RPMI8226 (cell line): ENCODE data around the gene LAMP5.

Source experiments
- DNase-seq: peaks from one replicate; pipeline ENCODE4 v3.0.0-alpha.2; 2015

The LAMP5 gene

DNA sequence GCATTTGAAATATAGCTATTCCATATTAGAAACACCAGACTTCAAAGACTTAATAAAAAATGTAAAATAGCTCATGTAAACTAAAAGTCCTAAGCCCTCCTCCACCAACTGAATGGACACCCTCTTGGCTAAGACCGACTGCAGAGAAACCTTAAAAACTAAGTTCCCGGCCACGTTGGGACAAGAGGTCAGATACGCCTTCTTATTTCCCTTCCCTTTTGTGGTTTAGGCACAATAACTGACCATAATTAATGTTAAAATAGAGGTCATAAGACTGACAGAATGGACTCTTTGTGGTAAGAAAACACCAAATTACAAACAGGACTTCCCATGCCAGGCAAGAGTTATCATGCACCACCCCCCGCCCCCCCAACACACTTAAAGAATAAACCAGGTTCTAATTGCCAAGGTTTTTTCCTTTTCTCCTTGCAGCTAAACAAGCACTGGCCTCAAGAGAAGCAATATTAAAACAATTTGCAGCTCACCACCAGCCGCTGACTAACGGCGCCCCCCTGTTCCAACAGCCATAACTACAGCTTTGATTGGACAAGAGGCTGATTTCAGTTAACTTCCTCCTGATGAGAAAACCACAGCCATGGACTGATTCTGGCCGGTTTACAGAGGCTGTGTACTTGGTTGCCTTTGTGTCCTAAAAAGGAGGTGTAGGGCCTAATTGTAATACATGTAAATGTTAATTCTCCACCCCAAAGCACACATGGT is 10.7 kb upstream of the LAMP5 start:
- DNase-seq = peak; percentile 13

DNA sequence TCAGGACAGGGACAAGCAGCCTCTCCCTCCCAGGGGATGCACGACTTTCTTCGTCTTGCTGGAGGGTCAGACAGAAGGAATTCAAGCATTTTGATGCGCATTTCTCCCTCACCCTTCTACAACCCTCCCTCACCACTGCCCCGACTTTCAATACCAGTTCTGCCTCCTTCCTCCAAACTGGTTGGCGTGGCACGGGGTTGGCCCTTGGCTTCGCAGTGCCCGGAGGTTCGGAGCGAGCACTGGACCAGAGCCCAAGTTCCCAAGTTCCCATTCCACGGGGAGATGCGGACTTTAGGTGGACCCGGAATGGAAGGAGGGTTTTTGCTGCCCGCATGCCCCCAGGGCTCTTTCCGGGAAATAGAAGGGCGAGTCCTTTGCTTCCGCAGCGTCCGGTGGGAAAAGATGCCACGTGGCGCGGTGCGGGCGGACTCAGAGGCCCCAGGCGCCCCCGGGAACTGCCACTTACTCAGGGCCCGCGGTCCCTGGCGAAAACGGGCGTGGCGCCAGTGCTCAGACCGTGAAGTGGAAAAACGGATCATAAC is 8.0 kb upstream of the LAMP5 start:
- no peak for DNase-seq

DNA sequence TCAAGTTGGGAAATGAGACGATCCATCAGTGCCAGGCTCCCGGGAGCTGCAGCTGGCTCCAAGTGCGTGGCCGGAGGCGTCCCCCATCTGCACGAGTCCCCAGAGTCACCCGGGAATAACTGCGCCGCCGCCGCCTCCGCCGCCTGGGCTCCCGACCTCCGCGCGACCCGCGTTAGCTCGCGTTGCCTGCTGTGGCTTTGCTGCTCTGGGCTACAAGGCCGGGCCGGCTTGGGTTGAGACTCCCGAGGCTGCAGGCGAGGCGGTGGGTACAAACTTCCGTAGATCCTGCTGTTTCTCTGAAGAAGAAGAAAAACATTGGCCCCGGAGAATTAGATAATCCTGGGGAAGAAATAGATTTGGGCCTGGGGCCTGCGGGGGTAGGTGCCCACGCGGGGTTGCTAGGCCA is 7.4 kb upstream of the LAMP5 start:
- no peak for DNase-seq

DNA sequence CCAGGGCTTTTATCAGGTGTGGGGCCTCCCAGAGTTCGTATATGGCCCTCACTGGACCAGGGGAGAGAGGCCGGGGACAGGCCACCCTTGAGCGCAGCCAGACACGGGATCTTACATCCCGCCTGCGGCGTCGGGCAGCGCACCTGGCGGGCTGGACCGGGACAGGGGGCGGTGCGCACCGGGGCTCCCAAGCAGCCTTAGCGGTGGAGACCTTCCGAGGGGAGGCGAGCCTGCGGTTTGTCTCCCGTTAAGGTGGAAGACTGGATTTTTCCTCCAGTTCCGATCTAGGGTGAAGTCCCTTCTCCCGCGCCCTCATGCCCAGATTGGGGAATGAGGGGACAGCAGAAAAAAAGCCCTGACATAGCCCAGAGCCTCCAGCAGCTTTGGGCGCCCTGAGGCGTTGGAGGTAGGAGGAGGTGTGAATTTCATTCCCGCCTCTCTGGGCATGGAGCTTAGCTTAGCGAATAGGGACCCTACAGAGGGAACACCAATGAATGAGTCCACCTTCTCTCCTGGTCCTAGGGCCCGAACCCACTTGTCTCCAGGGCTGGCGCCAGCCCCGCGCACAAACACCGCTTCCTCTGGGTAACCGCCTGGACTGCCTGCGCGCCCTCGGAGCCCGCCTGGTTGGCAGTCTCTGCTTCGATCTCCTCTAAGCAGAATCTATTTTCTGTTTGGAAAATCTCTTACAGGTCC is 6.7 kb upstream of the LAMP5 start:
- no peak for DNase-seq

DNA sequence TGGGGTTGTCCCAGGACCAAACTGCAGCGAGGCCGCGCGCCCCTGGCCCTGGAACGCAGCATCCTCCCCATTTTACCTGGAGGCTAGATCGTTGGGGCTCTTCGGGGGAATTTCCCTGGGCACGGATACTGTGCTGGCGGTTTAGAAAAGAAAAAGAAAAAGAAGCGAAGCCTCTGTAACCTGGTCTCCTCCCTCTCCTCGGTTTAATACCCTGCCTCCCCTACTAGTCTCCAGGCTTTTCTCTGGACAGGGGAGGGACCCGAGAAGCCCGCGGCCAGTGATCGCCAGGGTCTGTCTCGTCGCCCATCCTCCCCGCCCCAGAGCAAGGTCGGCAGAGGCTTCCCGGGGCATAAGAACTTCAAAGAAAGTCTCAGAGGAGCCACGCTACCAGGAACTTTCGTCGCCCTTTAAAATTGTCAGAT is 6.1 kb upstream of the LAMP5 start:
- DNase-seq = no peak

DNA sequence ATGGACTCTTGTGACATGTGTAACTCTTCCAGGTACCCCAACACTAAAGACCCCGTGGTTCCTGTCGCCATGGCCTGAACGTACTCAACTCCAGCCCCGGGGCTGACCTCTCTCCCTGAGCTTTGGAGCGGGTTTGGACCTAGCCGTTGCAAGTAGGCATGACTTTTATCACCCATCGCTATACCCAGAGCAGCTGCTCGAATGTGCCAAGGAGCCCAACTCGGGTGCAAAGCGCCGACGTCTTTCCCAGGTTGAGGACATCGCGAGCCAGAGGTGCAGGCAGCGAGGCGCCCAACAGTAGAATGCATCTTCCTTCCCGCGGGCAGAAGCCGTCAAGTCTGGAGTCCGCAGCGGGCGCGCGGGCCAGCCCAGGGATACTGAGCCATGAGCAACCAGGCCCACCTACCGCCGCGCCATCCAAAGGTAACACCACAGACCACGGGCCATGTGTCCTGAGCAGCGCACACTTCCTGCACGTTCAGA is 5.7 kb upstream of the LAMP5 start:
- no peak for DNase-seq

DNA sequence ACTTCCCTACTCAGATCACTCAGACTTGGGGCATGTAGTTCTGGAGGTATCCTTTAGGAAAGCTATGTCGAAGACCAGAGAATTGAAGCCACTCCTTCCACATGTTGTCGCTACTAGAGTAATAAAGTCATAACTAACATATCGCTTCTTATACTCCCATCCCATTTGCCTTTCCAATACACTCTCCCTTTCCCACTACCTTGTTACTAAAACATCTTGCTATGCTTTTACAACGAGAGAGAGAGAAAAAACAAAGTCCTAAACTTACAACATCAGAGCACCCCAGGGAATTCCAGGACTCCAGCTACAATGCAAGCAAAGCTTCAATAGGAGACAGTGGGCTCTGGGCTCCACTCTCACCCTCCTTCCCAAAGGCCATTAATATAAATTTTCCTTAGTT is 5.1 kb upstream of the LAMP5 start:
- no peak for DNase-seq

DNA sequence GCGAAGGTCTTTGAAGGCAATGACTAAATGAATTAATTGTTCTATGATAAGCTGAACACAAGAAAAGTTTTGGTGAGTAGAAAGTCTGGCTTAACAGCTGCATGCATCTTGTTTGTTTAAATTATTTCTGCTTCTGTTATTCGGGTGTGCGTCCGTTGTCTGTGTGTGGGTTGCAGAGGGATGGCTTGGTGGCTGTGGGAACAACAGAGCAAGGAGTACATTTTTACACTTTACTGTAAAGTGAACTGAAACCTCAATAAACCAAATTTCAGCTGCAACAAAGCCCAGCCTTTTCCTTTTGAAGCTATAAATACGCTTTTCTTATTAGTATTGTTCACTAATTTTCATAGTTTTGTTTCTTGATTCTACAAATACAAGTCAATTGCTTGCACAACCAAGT is 3.5 kb upstream of the LAMP5 start:
- DNase-seq = no peak

DNA sequence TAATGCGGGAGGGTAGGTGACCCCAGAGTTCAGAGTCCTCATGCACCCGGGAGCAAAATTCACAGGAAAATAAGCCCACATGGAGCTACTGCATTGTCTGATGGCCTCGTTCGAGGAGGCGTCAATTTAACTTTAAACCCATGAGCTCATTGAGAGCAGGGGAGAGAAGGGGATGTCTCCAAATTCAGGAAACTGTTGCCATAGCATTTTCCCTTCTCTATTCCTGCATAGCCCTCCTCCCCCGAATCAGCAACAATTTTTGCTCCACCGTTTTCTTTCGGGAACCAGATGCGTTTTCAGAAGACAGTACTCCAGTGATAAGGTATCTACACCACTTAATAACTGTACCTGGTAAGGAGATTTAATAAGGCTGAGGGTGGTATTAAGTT is 324 bp upstream of the LAMP5 start:
- no peak for DNase-seq

DNA sequence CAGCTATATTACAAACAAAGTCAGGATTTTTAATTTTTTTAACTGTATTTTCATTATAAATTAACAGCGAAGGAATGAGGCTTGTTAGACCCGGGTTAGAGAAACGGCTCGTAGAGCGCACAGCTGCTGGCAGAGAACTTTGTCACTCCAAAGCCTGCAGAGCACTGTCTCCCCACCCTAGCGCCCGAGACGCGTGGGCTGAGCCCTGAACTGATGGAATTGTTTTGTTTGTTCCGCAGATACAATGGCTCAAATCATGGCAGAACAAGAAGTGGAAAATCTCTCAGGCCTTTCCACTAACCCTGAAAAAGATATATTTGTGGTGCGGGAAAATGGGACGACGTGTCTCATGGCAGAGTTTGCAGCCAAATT is 810 bp downstream of the LAMP5 start:
- DNase-seq = no peak

DNA sequence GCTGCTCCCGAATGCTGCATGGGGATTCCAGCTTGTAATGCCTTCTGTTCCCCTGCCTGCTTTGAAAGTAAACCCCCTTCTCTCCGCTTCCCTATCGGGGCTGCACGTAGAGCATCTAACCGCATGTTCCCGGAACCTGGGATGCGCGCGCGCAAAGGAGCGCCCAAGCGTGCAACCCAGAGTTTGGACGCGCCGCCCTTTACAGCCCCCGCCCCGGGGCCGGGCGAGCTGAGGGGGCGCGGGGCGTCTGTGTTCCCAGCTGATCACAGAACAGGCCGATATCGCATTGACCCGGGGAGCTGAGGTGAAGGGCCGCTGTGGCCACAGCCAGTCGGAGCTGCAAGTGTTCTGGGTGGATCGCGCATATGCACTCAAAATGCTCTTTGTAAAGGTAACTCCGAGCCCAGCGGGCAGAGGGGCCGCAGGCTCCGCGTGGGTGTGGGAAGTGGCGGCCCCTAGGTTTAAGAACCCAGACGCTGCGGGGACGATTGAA is 1.4 kb downstream of the LAMP5 start:
- DNase-seq = no peak

DNA sequence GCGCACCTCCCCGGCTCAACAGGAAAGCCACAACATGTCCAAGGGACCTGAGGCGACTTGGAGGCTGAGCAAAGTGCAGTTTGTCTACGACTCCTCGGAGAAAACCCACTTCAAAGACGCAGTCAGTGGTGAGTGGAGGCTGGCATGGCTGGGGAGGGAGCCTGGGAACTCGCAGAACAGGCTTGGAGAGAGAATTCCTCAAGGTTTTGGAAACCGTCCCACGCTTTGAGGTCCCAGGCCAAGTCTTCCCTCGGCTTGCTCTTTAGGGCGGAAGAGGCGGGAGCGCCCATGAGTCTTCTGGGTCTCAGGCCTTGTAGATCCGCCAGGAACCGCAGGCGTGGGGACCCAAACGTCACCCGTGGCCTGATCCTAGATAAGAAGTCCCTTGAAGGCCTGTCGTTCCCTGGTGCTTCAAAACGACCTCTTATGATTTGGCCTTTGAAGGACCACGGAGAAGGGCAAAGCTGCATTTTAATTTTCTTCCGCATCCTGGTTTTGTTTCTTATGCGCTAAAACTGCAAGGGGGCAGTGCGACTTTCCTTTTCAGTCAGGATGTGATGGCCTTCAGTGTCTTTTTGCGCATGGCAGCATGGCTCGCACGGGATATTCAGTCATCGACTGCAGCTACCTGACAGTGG is 2.0 kb downstream of the LAMP5 start:
- DNase-seq = no peak

DNA sequence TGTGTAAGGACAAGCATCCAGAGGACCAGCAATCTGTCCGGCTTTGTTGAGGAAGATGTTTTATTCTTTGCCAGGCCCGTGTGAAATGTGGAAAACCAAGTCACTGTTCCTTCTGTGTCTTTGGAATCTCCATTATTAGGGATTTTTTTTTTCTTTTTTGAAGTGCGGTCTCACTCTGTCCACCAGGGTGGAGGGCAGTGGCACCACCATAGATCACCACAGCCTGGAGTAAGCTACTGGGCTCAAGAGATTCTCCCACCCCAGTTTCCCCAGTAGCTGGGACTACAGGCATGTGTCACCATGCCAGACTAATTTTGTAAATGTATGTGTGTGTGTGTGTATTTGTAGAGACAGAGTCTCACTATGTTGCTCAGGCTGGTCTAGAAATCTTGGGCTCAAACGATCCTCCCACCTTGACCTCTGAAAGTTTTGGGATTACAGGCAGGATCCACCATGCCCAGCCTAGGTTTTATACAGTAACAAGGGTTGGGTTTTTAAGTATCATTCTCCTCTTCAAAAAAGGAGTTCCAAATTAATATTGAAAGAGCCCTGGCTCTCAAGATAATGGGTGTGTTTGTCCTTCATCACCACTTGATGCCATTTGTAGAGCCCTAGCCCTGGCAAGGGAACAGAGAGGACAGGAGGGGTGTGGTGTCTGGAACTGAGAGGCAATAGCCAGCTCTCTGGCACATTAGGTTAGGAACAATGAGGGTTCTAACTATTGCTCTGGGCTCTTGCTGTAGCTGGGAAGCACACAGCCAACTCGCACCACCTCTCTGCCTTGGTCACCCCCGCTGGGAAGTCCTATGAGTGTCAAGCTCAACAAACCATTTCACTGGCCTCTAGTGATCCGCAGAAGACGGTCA is 3.1 kb downstream of the LAMP5 start:
- no peak for DNase-seq

DNA sequence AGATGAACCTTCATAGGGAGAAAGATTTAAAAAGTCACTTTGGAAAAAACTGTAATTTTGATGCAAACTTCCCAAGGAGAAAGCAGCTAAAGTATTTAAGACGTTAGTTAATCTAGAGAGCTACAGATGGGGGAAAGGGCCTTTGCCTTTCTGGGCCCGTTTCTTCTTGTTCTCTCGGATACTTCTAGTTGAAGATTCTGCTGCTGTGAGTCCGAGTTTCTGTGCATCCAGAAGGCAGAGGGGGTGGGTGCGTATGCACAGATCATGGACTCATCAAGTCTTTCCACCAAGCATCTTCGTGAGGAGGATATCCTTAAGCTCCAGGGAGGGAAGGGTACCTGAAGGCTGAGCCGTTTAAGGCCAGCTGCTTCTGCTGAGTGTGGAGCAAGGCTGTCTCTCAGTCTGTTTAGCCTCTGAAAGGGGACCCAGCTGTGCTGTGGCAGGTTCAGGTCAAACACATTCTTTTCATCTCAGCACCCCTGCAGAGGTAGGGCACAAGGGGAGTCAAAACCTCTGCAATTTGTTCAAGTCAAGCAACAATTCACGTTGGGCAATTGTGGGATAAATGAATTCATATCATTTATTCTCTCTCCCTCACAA is 4.3 kb downstream of the LAMP5 start:
- no peak for DNase-seq

DNA sequence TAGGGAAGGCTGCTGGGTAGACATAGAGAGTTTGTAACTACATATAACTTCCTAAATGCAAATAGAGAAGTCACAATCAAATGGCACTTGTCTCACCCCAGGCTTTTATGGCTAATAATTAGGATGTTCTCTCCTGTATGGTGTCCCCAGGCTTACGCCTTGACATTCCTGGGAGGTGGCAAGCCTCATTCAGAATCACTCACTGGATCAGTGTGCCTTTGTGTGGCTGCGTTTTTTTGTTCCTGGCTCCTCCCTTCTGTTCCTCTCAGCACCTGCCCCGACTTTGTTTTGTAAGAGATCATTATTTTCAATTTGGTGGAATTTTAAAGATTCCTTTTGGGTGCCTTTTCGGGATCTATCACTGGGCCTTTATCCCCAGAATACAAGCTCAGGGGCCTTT is 5.7 kb downstream of the LAMP5 start:
- no peak for DNase-seq

DNA sequence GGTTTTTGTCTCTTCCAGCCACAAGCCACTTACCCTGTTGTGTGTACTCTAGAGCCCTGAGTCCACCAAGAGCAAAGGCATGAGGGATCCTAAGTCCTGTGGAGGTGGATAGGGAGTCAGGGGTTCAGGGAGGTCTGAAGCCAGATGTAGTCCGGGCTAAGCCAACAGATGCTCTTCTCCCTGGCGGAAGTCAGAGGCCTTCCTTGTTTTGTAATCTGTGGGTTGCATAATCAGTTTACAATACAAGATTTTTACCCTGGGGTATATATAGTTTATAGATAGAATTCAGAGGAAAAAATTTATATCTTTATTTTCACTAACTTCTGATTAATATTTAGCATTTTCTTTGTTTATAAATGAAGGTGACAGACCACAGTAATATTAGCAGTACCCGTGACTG is 9.2 kb downstream of the LAMP5 start:
- DNase-seq = no peak

DNA sequence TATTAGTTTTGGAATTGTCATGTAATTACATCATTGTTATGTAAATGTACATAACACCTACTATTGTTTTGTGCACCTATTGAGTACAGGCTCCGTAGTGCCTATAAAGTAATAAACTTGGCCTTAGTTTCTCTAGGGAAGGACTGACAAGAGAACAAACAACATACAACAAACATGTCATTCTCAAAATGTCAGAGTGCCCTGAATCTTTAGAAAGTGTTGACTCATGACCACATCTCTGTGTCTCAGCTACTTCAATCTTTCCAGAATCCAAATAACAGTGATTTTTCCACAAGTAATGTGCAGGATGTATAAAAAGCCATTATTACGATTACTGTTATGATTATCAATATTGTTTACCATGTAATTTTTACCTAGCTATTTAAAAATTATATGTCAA is 17.2 kb downstream of the LAMP5 start:
- DNase-seq = no peak

DNA sequence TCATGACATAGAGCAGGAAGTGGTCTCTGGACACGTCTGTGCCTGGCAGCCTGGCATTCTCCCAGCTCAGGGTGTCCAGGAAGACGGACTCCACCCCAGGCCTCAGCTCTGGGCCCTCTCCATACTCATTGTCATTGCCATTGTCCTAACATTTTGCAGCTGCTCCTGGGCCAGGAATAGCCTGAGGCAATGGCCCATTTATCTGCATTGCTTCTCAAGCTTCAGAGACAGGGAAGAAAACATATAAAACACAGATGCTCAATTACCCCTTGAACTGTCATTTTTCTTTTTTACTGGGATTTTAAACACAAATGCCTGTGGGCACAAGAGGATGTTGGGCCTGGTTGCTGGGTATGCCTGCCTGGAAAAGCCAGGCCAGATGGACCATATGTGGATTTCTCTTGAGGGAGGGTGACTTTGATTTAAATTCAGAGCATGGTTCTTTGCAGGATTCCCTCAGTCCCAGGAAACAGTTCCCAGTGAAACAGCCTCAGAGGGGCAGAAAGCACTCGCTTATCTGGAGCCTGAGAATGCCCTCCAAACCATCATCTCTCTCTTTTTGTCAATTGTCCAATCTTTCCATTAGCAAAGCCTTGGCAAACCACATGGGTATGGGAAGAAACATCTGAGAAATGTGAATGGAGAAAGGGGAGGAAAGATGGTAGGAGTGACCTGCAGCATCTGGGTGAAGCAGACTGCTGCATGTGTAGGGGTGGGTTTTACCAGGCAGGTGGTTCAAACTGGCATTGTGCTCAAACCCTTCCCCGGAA is 17.9 kb downstream of the LAMP5 start:
- DNase-seq = no peak

DNA sequence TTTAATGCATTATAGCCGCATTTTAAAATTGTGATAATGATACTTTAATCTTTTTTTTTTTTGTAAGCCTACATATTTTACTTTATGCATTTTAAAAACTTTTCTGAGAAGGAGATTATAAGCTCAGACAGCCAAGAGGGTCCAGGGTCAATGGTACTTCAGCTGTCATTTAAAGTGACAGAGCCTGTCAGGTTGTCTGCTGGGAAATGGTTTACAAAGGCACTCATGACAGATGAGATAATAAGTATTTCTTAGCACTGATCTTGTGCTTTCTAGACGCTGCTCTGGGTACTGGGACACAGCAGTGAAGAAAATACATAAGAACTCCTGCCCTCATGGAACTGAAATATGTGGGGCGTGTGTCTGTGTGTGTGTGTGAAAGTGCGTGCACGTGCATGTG is 19.6 kb downstream of the LAMP5 start:
- no peak for DNase-seq

DNA sequence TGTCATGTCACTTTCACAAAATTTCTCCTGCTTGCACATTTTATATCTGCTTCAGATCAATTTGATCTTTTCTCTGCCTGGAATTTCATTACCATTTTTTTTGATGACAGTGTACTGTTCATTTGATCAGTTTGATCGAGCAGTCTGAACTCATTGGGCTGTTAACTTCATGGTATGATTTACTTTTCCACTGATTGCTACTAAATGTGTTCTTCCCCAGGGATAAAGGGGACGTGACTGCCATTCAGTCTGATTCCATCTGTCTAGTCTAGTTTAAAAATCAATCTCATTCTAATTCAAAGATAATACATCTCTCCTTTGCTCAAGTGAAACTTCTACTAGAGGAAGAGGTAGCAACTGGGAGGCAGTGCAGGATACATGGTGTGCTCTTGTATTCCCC is 21.1 kb downstream of the LAMP5 start:
- DNase-seq = no peak

DNA sequence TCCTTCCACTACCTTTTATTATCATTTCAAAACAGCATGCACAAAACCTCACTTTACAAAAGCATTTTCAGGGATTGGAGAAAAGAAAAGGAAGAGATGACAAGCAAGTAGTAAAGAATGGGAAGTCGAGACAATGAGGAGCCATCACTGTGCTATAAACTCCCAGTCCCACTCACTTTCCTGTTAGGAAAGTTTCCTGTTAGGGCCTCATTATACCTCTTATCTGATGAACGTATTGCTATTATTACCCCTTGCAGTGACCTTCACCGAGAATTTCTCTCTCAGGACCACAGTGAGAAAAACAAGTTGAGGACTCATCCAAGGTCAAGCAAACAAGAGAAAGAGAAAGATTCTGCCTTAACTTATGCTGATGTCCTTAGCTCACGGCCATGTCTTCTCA is 28.8 kb downstream of the LAMP5 start:
- DNase-seq = no peak

DNA sequence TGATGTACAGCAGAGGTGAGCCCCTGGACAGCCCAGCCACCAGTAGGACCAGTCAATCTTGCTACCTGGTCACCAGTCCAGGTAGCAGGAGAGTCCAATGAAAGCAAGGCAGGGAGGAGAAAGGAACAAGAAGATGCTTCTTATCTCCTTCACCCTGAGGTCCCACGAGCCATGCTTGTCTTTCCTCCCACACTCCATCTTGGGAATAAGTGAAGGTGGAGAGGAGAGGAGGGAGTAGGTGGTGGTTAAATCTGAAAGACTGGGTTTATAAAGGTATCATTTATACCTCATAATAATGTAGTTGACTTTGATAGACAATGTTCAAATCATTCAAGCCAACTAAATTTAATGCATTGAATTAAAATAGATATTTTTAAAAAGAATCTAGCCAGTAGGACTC is 35.9 kb downstream of the LAMP5 start:
- DNase-seq = no peak
